ENCODE data around the gene SNAP47.

- TF ChIP-seq SIN3A (IDR thresholded peaks at IDR 0.05; ENCODE audit: borderline replicate concordance, low read depth, low read length): no peak
- no peak for TF ChIP-seq EZH2phosphoT487 (IDR thresholded peaks at IDR 0.05; ENCODE audit: borderline replicate concordance, low read depth)
- no peak for TF ChIP-seq TAF1 (IDR thresholded peaks at IDR 0.05; ENCODE audit: borderline replicate concordance, low read depth, low read length)
- TF ChIP-seq CTCF (IDR thresholded peaks at IDR 0.05): no peak
- peak; percentile 46; the same call in 1 of the 2 replicates for TF ChIP-seq FOSL2 (IDR thresholded peaks at IDR 0.05; ENCODE audit: borderline replicate concordance, low read depth)
Measured at GRCh38 chr1:227776331-227776771, 41.1 kb downstream of the SNAP47 start.
